Suprapubic skin (tissue), 3 donors: ENCODE measurements around the gene DYRK2.

Experiments used
- CTCF ChIP-seq, 2 donors: fragments of 200-600 bp in 1 of 2; fragments of 450-650 bp in 1 of 2; sonication (generic) in 1 of 2; IDR thresholded peaks; one replicate each; pipeline ENCODE4 v1.5.1; 2016 to 2019; ENCODE audit warnings: antibody characterized with exemption in 2 of 2, mild to moderate bottlenecking in 1 of 2, moderate library complexity in 1 of 2
- POLR2A ChIP-seq, 2 donors: fragments of 450-650 bp; IDR thresholded peaks; one replicate each; pipeline ENCODE4 v1.6.1; 2017; ENCODE audit warnings: antibody characterized with exemption in 2 of 2, mild to moderate bottlenecking in 2 of 2, moderate library complexity in 2 of 2

- TF ChIP-seq CTCF (IDR thresholded peaks at IDR 0.05) (no peak), POLR2A (IDR thresholded peaks at IDR 0.05) (no peak)
These were observed 33.5 kb downstream of the DYRK2 start for GRCh38 chr12:67681941-67682620.
